Breast epithelium (tissue), 3 donors: ENCODE data around the gene SMARCD3.

Experiments
- CTCF ChIP-seq, 3 donors: fragments of 450-650 bp; IDR thresholded peaks; one replicate each; pipeline ENCODE4 v1.5.1; 2016 to 2017; ENCODE audit warnings: antibody characterized with exemption in 3 of 3, mild to moderate bottlenecking in 3 of 3, moderate library complexity in 3 of 3
- POLR2A ChIP-seq: fragments of 450-650 bp; IDR thresholded peaks from one replicate; pipeline ENCODE4 v1.6.1; 2016; ENCODE audit warnings: antibody characterized with exemption, mild to moderate bottlenecking, moderate library complexity
- POLR2AphosphoS5 ChIP-seq, 3 donors: sonication (generic); formaldehyde crosslinking; IDR thresholded peaks; one replicate each; pipeline ENCODE4 v1.6.1; 2017; ENCODE audit warnings: antibody characterized with exemption in 3 of 3

- TF ChIP-seq POLR2A (no peak), POLR2AphosphoS5 (IDR thresholded peaks at IDR 0.05) (no peak), CTCF (IDR thresholded peaks at IDR 0.05) (no peak)
Measured at GRCh38 chr7:151278949-151279348, 30.5 kb upstream of the SMARCD3 start.
